ENCODE measurements around the gene LAYN.

GRCh38 chr11:111601979-111602864 lies 61.7 kb downstream of the LAYN start, which contains the start of gene SIK2:
- TF ChIP-seq EP300 (IDR thresholded peaks at IDR 0.05; ENCODE audit: low read depth): no peak
- peak; percentile 55 for TF ChIP-seq POLR2A (IDR thresholded peaks at IDR 0.05)
- TF ChIP-seq CTCF (IDR thresholded peaks at IDR 0.05): peak; percentile 85 to 98 (median 92)
